ENCODE measurements around the gene MBTPS2. TPM values are rescaled to one million over a fixed set of nuclear protein-coding genes. Genes with fewer than 3 reads are reported as not detected.
"Not testable (repeated sequence)": the region's sequence is repeated elsewhere in the genome, so short reads cannot be mapped to it uniquely, and the experiment has no call there.

The MBTPS2 gene
- total RNA-seq, 1 donor from 2014 or later, result 11.4 TPM

DNA sequence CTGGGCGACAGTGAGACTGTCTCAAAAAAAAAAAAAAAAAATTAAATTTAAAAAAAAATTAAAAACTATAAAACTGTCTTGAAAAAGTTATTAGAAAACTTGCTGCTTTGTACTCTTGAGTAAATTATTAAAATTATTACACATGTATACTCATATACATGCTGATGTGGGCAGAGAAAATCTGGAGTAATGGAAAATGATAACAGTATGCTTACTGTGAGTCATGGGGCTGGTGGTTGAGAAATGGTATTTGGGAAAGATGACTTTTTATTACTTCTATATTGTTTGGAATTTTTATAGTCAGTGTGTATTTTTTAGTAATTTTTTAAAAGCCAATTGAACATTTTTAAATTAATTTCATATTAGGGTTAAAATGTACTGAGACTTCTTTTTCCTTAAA, 23.8 kb downstream of the MBTPS2 start:
- DNase-seq, result no peak

DNA sequence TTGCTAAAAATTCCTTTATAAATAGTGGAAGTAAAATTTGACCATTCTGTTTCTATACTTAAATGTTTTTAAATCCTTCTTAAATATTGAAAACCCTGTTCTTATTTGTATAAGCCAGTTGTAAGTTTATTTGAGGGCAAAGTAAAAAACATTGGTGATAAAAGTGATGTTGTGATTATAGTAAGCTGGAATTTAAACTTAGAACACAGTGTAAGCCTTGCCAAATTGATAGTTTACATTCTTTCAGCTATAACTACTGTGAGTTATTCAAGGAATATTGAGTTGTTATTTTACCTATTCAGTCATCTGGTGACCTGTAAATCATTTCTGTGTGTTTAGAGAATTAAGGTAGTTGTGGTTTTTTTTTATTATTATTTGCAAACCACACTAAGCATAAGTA, 26.0 kb downstream of the MBTPS2 start:
- no peak for DNase-seq

DNA sequence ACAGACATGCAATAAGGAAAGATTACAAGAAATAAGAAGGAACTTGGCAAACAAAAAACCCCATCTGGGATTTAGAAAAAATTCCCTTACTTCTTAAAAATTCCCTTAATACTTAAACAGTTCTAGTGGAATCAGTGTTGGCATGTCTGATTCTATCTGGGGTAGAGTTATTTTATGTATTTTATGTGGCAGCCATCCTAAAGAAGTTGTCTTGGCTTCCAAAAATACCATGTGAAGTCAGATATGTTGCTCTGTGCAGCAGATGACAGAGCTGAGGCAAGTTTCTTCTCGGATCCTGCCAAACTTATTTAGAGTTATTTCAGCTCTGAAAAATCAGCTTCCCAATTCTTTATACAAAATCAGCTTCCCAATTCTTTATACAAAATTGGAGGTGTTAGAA, 31.1 kb downstream of the MBTPS2 start:
- DNase-seq, result no peak

DNA sequence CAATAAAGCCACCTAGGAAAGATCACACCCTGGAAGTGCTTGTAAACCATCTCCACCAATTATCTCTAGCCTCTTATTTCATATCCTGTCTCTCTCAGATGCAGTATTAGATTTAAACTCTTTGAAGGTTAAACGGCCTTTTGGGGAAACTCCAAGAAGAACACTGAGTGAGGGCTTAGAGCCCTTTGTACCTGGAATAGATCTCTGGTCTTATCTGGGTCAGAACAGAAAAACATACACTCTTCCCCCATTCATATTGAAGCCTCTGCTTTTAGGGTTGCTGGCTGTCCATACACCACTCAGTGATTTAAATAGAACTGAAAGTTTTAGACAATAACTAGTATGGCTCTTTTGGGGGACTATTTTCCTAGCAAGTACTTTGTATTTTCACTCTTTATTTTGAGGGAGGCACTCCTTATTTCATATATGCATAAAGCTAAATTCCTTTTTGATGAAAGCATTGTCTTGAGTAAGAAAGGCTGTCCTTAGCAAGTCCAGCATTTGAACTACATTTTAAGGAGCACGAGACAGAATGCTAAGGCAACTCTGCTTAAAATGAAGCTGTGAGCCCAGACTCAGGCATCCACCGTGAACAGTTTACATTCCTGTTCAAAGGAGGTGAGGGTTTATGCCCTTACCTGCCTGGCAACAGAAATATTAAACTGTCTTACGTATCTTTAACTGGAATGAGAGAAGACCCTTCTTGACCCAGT, 33.8 kb downstream of the MBTPS2 start:
- DNase-seq, result no peak

DNA sequence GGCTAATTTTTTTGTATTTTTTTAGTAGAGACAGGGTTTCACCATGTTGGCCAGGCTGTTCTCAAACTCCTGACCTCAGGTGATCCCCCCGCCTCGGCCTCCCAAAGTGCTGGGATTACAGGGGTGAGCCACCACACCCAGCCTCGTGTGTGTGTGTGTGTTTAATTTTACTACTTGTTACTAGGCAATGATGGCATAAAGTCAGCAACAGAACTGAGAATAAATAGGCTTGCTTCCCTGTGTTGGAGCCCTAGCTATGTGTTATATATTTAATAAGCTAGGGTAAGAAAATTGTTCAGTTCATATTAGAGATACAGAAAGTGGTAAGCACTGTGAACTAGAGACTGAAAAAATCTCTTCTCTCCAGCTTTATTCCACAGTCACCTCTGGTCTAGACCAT, 34.8 kb downstream of the MBTPS2 start:
- not testable (repeated sequence) for DNase-seq

DNA sequence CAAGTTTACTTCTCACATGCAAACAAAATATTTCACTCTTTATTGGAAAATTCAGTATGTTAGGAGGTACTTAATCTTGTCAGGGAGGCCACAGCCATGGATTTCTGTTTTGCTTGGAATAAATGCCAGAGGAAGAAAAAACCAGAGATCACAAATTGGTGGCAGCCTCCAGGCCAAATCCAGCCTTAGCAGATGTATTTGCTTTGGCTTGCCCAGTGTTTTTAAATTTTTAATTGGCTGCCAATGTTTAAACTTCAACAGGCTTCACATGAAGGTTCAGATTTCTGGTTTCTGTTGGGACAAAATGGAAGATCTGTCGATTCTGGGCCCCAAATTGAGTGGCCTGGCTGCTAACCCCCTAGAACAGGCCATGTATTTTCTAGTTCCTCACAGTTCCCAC, 35.6 kb downstream of the MBTPS2 start:
- DNase-seq, result no peak

DNA sequence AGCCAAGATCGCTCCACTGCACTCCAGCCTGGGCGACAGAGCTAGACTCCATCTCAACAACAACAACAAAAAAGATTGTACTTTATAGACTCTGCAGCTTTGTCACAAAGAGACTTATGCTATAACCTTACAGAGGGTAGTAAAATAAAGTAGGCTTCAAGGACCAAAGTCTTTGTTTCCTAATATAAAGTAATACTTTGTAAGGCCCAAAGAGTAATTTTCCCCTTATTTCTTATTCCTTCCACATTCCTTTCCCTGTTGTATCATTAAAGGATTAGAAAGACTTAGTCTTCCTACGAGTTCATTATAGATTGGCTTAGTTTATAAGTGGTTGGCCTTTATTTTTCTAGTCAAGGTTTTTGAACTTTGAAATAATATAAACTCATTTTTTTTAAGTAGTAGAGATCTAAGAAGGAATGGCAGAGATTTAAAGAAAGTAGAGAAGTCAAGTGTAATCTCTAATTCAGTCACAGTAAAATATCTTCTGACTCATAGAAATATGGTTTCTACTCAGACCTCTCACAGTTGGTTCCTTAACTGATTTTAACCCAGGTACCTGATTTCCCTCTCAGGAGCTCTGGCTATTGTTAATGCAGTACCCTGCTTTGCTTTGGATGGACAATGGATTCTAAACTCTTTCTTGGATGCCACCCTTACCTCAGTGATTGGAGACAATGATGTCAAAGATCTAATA, 42.6 kb downstream of the MBTPS2 start:
- DNase-seq, result no peak

DNA sequence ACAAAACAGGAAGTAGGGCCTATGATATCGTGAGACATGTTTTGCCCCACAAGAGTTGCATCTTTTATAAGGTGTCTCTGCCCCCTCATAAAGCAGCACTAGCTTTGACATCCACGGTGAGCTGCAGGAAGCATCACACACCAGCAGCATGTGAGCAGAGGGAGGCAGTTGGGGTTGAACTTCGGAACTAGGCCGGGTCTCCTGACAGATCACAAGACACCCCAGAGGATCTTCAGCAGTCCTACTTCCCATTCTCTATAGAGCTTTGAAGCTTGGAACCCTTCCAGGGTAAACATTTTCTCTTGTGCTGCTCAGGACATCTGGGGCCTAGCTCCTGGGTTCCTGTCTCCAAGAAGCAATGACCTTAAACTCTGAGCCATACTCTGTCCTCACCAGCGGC, 43.8 kb downstream of the MBTPS2 start:
- DNase-seq, result no peak

DNA sequence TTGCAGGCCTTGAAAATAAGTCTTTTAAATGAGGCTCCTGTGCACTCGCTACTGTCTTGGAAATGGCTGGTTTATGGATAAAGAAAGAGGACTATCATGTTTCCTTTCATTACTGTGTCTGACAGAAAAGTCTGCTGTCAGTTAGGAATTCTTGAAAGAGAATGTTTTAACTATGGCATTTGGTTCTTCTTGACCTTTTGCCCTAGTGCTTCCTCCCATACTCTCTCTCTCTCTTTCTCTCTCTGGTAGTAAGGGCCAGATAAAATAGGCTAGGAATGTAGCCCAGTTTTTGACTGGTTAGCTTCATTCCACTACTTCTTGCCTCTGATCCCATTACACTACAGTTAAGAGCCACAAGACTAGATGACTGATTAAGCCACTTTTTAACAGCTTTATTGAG, 46.2 kb downstream of the MBTPS2 start:
- DNase-seq, result no peak

DNA sequence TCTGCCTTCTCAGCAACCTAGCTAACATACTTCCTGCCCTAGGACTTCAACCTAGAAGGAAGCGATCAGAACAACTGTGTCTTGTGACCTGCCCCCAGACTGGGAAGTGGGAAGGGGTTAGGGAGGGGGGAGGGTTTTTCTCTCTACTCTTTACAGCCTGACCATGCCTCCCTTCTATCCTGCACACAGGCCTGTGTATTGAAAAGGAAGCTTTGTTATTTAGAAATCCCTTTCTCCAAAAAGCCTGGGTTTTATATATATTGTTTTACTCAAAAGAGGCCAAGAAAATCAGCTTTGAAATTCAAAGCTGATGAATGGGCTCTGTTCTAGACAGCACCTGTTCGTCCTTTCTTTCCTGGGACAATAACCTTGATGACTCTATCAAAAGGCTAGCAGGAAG, 65.9 kb downstream of the MBTPS2 start:
- peak; percentile 0 for DNase-seq

DNA sequence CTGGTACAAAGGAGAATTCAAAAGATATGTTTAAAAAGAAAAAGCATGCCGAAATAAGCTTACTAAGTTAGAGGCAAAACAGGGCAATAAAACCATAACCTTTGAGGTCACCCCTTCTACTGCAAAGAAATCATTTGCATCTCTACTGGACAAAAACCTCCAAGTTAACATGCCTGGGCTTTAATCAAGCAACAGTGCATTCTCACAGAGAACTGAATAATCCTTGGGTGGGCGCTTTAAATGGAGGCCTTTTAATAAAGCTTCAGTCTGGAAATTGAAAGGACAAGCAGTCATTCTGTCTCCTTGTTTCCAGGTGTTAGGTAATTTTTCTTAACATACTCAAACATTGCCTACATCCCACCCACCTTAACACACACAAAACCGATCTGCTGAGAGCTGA, 66.5 kb downstream of the MBTPS2 start:
- DNase-seq, result no peak

DNA sequence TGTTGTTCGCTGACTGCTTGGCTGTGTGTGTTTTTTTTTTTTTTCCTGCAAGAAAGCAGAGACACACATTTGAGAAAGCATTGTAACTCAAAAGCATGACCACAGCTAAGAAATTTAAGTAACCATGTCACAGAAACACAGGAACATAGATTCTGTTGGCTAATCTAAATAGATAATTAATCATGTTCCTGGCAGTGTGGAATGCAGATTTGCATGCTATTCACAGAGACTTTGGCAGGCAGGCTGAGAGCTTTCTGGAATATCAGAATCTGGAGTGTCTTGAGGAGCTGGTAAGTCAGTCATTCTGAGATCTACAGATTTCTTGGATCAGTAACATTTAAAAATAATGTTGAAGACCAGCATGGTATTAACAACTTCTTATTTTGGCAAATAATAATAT, 67.8 kb downstream of the MBTPS2 start:
- DNase-seq, result no peak

DNA sequence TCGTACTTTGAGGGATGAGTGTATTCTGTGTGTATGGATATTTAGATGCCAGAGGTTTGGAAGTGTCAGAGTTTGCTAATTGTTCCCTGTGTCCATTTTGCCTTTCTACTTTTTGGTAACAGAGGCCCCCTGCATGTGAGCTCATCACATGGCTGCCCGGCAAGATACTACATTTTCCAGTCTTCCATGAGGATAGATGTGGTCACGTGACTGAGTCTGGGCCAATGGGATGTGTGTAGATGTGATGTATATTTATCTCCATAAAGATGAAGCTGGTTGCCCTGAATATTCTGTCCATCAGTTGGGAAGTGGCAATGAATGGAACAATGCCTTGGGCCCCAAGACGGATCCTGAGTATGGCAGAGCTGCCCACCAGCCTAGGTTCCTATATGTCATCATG, 72.1 kb downstream of the MBTPS2 start:
- DNase-seq, result no peak

DNA sequence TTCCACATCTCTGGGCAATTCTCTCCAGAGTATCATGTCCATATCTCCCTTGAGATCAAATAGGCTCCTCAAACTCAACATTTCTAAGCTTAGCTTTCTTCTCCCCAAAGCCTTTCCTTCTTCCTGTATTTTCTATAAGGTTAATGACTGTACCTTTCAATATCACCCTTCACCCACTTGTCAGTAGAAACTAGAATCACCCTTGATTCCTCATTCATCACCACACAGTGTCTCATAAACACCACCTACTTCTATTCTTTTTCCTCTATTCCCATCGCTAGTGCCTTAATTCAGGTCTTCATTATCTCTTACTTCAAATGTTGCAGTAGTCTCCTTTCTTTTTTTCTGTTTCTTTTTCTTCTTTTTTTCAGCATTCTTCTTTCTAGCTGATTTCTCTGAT, 72.8 kb downstream of the MBTPS2 start:
- DNase-seq, result no peak

DNA sequence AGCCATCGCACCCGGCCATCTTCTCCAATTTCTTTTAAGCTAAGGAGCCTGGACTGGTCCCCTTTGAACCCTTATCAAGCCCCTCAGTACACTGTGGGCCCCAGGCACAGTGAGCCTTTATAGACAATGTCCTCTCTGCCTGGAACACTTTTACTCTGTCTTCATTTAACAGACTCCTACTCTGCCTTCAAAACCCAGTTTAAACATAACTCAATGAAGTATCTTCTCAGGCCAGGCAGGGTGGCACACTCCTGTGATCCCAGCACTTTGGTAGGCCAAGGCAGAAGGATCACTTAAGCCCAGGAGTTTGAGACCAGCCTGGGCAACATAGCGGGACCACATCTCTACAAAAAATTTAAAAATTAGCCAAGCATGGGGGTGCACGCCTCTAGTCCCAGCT, 73.6 kb downstream of the MBTPS2 start:
- no peak for DNase-seq

DNA sequence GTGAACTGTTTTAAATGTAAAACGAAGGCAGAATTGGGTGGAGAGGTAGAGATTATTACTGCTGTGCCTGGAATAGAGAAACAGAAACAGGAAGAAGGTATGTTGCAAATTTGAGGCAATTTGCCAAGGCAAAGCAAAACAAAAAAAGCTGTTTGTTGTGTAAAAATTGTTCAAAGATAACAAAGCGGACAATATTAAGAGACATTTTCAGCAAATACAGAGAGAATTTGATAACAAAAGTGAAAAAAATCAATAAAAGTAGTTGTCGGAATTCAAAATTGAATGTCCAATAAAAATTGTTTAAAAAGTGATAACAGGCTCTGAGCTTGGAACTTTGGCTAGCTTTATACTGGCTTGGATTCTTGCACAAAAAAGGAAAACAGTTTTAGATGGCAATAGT, 86.7 kb downstream of the MBTPS2 start:
- no peak for DNase-seq

DNA sequence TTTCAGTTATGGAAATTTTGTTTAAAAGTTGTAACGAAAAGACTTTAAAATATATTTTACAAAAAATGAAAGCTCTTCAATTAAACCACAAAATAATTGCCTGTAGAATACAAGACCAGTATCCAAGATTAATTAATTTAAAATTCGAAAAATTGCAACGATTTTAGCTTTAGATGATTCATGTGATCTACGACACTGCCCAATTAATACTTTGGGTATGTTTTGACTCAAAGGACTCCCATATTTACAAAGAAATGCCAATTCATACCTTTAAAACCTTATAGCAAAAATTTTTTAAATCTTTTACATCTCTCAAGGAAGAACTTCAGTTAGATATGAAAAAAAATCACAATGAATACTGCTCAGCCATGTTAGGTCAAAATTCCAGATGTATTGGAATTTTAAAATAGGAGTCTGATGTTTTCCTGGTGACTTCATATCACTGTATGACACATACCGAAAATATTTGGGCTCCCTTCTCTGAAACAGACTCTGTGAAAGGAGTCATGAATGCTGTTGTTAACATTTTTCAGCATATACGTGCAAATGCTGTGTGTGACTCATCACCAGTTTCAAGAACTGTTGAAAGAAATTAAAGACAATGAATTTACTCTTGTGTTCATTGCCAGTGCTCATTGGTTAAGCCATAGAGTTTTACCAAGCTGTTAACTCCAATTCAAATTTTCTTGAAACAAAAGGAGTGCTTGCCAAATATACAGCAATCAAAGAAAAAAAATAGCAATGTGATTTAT, 87.3 kb downstream of the MBTPS2 start:
- no peak for DNase-seq

DNA sequence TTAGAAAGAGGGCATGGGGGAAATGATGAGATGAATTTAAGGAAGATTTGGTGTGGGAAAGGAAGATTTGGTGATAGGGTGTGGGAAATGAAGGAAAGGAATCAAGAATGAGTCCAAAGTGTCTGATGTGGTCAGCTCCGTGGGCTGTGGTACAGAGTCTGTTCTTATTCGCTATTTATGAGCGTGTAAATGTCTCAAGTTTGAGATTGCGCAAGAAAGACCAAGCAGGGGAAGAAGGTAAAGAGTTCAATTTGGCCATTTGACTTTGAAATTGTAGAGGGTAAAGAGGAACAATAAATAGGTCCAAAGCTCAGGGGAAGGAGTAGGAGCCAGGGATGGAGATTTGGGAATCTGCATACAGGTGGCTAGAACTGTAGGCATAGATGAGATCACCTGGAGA, 89.8 kb downstream of the MBTPS2 start:
- DNase-seq, result no peak

DNA sequence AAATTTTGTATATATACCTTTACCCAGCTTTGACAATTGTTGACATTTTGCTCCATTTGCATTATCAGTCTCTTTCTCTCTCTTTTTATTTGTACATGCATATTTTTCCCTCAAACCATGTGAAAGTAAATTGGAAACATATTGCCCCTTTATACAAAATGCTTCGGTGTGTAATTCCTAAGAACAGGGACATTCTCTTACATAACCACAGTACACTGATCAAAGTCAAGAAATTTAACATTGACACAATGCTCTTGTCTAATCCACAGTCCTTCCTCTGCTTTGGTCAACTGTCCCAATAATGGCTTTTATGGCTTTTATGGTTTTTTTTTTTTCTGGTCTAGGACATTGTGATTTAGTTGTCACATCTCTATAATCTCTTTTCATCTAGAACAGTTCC, 91.6 kb downstream of the MBTPS2 start:
- no peak for DNase-seq

DNA sequence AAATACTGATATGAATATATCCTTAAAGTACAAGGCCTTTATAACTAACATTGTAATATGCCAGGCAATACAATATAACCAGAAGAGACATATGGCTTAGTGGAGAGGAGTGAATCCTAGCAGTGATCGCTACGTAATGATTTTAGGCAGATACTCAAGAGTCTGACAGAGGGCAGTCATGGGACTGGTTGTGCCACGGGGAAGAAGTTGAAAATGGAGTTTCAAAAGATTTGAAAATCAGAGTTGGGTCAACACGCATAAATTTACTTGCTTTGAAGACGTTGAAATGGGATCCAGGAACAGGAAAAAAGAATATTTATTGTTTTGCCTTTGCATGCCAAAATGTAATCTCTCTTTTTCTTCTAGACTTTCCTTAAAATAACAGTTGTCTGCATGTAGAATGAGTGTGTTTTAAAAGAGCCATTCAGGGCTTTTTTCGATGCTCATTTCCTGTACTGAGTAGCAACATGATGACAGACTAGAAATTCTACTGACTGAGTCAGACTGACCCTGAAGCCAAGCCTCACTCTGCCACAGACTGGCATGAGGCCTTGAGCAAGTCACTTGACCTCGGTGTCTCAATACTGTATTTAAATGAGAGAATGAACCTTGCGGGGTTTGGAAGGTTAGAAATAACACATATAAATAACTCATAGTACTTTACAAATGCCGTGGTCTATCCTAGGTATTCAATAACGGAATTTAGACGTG, 93.0 kb downstream of the MBTPS2 start:
- no peak for DNase-seq

DNA sequence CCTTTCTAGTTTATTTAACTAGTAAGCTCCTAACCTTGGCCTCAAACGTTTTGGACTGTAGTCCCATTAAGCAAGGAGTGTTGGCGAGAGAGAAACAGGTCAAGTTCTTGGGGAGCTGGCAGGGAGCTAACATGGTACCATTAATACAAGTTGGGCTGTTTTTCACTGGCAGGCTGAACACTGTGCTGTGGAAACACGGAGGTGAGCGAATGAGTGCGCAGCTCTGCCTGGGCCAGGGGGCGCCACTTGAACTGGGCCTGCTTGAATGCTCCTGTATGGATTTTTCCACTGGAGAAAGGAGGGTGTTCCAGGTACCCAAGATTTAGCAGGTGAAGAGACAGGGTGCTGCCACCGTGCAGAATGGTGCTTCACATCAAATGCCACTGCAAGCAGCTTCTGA, 93.7 kb downstream of the MBTPS2 start:
- DNase-seq, result no peak

DNA sequence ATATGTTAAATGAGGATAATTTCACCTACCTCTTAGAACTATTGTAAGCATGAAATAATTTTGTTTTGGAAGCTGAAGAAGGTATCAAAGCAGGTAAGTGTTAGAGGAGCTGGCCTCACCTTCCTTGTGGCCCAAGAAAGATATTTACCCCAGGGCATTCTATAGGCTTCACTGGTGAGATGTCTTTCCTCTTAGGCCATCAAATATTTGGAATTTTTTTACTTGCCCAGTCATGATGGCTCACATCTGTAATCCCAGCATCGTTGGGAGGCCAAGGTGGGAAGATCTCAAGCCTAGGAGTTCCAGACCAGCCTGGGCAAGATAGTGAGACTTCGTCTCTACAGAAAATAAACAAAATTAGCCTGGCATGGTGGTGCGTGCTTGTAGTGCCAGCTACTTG, 95.0 kb downstream of the MBTPS2 start:
- DNase-seq, result no peak

Data from occipital lobe (tissue), 2 donors.